ENCODE measurements around the gene ACVR1B. TPM values are rescaled to one million over a fixed set of nuclear protein-coding genes. Genes with fewer than 3 reads are reported as not detected.

Gene ACVR1B
- 18.7 TPM for total RNA-seq

DNA sequence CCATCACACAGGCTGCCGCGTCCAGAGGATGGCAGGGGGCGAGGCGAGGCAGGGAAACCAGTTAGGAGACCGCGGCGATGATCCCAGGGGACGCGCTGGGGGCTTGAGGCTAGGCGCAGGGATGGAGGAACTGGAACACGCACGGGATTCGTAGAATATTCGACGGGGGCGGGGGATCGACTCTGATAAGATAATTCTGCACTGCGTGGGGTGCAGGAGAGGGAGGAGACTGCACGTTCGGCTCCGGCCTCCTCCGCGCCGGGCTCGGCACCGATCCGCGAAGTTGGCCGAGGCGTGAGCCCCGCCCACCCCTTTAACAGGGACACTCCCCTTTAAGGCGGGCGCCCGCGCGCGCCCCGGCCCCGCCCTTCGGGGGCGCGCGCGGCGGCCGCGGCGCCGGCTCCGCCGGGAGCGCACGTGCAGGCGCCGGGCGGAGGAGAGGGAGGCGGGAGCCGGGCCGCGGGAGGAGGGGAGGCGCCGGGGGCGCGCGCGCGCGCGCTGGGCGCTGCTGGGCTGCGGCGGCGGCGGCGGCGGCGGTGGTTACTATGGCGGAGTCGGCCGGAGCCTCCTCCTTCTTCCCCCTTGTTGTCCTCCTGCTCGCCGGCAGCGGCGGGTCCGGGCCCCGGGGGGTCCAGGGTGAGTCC, at the start of gene ACVR1B:
Gene ACVR1B (plus strand): TSS at position 501 of the 644 bp plus-strand sequence. CDS start 45 bp downstream, at position 546.
- peak within 1 kb of the TSS; percentile 80 to 85 for H3K27ac ChIP-seq
- TF ChIP-seq CTCF (IDR thresholded peaks at IDR 0.05) = no peak
- no peaks in the 10 kb centered on the region for H3K9me3 ChIP-seq
- H3K36me3 ChIP-seq = no peaks in the 10 kb centered on the region
- H3K27me3 ChIP-seq = no peaks in the 10 kb centered on the region
- intact Hi-C loops (cut with DNase I) = loop anchor here (5.0 kb wide), 2 partner anchors 71 to 331 kb away; no protein-coding TSS in a partner anchor
- H3K4me1 ChIP-seq = peaks cover 9 to 17% of the 10 kb centered on the region in 2 donors
- H3K4me3 ChIP-seq = peak within 1 kb of the TSS; percentile 94 to 97
- DNase-seq (ENCODE audit: low spot score in 2 of 2) = peak; percentile 62 to 96

- Histone ChIP-seq H3K36me3 (no peaks in the 10 kb centered on the region), H3K4me1 (no peaks in the 10 kb centered on the region), H3K4me3 (no peak overlapping the region), H3K9me3 (peaks cover 0 to 3% of the 10 kb centered on the region in 2 donors), H3K27me3 (no peaks in the 10 kb centered on the region), H3K27ac (no peak overlapping the region)
- DNase-seq (ENCODE audit: low spot score in 2 of 2) = no peak
- intact Hi-C loops (cut with DNase I) = no loop called here
- TF ChIP-seq CTCF (IDR thresholded peaks at IDR 0.05) = no peak
These were observed 49.6 kb upstream of the ACVR1B start for GRCh38 chr12:51901881-51902280.

DNA sequence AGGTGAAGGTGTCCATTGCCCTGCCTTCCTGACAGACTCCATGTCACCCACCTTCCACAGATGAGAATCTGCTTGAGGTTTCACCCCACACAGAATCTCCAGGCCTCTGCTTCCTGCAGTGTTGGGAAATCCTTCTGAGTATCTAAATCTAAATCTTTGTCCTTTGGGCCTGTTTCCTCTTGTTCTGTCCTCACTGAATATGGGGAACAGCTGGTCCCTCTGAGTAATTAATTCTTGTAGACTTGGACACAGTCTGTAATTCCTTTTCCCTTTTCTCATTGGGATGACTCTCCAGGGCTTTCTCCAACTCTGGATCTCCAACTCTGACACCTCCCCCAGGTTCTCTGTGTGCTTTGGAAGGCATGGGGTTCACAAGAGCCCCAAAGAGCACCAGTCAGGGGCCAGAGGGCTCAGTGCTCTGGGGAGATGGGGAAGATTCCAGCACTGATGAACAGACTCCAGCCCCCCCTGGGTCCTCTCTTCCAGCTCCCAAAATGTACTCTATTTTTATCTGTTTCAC, 46.5 kb upstream of the ACVR1B start:
- Histone ChIP-seq H3K36me3 (no peaks in the 10 kb centered on the region), H3K4me3 (no peak overlapping the region), H3K27ac (peak overlapping the region; percentile 63 to 82), H3K27me3 (no peaks in the 10 kb centered on the region), H3K9me3 (peaks cover 0 to 3% of the 10 kb centered on the region in 2 donors), H3K4me1 (no peaks in the 10 kb centered on the region)
- DNase-seq (ENCODE audit: low spot score in 2 of 2) = peak in 1 of 2 donors; percentile 64
- no peak for TF ChIP-seq CTCF (IDR thresholded peaks at IDR 0.05)
- intact Hi-C loops (cut with DNase I) = no loop called here

GRCh38 chr12:51905471-51906429, 45.7 kb upstream of the ACVR1B start:
- H3K4me1 ChIP-seq = peaks cover 0 to 2% of the 10 kb centered on the region in 2 donors
- intact Hi-C loops (cut with DNase I) = no loop called here
- no peak for TF ChIP-seq CTCF (IDR thresholded peaks at IDR 0.05)
- H3K4me3 ChIP-seq = no peak overlapping the region
- DNase-seq (ENCODE audit: low spot score in 2 of 2) = peak in 1 of 2 donors; percentile 84
- no peaks in the 10 kb centered on the region for H3K36me3 ChIP-seq
- peaks cover 0 to 3% of the 10 kb centered on the region in 2 donors for H3K9me3 ChIP-seq
- H3K27me3 ChIP-seq = no peaks in the 10 kb centered on the region
- H3K27ac ChIP-seq = peak overlapping the region; percentile 63 to 82

- Histone ChIP-seq H3K27me3 (no peaks in the 10 kb centered on the region), H3K4me3 (peak overlapping the region; percentile 53 to 65), H3K27ac (peak overlapping the region; percentile 63 to 82), H3K36me3 (no peaks in the 10 kb centered on the region), H3K9me3 (peaks cover 0 to 3% of the 10 kb centered on the region in 2 donors), H3K4me1 (peaks cover 0 to 3% of the 10 kb centered on the region in 2 donors)
- TF ChIP-seq CTCF (IDR thresholded peaks at IDR 0.05) = no peak
- intact Hi-C loops (cut with DNase I) = no loop called here
- DNase-seq (ENCODE audit: low spot score in 2 of 2) = peak in 1 of 2 donors; percentile 61
These were observed 44.9 kb upstream of the ACVR1B start for GRCh38 chr12:51906430-51907082.

Data from ascending aorta (tissue), 2 donors.